Measurements from ENCODE around the gene PACSIN3.

DNA sequence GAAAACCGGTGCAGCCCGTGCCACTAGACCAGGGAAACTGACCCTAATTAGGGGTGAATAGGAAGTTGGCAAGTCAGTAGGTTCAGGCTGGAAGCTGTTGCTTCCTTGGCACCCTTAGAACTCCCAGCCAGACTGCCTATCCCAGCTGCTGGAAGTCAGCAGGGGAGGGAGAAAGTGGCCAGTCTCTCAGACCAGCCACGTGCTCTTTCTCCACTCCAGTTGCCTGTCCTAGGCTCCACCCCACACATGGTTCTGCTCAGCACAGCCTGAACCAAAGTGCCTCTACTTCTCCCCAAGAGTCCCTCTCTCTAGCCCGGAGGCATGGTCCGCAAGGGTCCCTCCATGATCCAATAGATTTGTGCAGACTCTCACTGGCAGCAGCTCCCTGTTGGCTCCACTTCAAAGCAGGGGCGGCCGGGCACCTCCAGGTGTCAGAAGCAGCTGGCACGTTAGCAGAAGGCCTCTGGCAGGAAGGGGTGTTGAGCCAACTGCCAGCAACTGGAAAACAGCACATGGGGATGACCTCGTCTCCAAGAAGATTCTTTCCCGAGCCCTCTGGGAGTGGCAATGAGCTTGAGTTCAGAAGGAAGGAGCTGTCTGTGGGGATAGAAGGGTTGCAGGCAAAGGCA lies 37.2 kb downstream of the PACSIN3 start:
- no peak for TF ChIP-seq CTCF (conservative IDR thresholded peaks at IDR 0.05)
- TF ChIP-seq ZFX (IDR thresholded peaks at IDR 0.05) = no peak
